Left renal cortex interstitium (tissue), 4 donors: ENCODE data around the gene ARHGAP32. TPM values are rescaled to one million over a fixed set of nuclear protein-coding genes. Genes with fewer than 3 reads are reported as not detected.
"Not testable (repeated sequence)": the region's sequence is repeated elsewhere in the genome, so short reads cannot be mapped to it uniquely, and the experiment has no call there.

Source experiments
- DNase-seq, 4 donors: peaks; one replicate each; pipeline ENCODE4 v3.0.0-alpha.2; 2013; ENCODE audit warnings: low read depth in 4 of 4, low spot score in 2 of 4, missing footprints in 1 of 4
- polyA plus RNA-seq, 4 donors: library from polyadenylated mRNA; unstranded; fragments of 120-200 nt; gene quantifications; one replicate each; pipeline ENCODE4 v1.2.1, GENCODE V29; 2013; ENCODE audit not compliant: insufficient read length in 4 of 4

ARHGAP32 gene
- polyA plus RNA-seq, 4 donors, result 12.8 to 22.2 (median 17.7) TPM

DNA sequence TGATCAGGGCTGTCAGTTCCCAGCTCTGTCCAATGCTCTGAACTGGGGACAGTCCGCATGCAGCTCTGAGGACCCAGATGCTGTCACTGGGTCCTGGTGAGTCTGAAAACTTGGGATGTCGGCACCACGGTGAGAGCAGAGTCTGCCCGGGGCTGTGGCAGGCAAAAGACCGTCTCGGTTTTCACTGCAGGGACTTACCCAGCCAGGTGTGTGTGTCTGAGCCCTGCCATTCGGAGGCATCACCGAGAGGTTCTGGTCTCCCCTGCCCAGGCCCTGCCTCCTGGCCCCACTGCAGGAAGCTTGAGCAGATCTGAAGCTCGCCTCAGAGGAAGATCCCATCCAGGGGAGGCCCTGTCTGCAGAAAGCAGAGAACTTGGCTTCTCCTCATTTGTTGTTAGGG, 254.6 kb downstream of the ARHGAP32 start:
- DNase-seq, result no peak

DNA sequence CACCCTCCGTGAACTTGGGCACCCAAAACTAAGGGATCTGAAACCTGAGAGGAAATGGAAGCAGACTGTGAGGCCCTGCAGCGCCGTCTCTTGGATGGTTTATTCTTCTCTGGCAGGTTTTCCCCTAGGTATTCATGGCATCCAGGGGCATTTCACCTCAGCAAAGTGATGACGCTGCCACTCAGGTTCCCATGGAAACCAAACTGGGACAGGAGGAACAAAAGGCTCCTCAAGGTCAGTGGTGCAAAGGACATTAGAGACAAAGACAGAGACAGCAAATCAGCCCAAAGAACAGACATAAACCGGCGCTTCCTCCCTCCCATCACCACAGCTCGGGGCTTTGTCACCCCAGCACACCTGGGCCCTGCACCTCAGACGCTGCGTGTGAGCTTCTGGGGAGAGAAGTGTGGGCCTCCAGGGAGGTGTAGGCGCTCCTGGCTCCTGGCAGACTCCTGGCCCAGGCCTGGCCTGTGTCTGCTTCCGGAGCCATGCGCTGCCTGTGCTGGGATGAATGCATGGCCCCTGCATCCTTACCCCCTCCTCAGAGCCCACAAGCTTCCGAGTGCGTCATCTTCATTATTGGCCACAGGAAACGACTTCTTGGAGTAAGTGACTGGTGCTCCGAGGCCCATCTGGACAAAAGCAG, 255.4 kb downstream of the ARHGAP32 start:
- DNase-seq, result no peak

DNA sequence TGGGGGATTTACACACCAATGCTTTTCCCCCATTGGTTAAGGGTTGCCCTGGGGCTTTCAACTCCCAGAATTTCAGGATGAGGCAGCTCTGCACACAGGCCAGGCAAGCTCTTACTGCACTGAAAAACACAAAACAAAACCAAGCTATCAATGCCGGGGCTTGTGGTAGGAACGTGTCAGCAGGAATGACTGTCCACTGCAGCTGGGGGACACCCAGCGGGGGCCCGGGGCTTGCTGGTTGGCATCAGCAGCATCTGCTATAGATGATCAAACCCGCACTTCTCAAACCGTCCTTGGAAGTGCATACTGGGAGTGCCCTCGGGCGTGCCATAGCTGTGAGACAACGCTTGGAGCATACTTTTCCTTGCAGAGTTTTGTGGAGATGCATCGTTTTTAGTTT, 257.2 kb downstream of the ARHGAP32 start:
- DNase-seq, result no peak

GRCh38 chr11:128934351-128934750, 257.8 kb downstream of the ARHGAP32 start:
- DNase-seq, result no peak

GRCh38 chr11:128933481-128934178, 258.5 kb downstream of the ARHGAP32 start:
- DNase-seq, result no peak

- no peak for DNase-seq
Observed at GRCh38 chr11:128931668-128932067, 260.5 kb downstream of the ARHGAP32 start.

- no peak for DNase-seq
Observed at GRCh38 chr11:128931066-128931465, 261.1 kb downstream of the ARHGAP32 start.

DNA sequence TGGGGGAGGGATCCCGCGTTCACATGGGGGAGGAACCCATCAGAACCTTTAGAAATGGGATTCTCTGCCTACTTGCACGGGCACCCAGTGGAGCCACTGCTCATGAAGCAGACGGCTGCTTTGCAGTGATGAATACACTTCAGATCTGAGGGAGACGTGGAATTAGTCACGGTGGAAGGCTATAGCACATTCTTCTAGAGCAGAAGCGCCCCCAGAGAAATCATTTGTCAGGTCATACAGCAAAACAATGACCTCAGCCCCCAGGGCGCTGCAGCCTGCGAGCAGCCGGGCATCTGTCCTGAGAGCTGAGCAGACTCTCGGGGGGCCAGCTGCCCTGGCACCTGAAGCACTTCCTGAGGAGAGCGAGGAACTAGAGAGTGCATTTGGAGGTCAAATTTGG, 262.1 kb downstream of the ARHGAP32 start:
- no peak for DNase-seq

- DNase-seq, result no peak
Observed at GRCh38 chr11:128929468-128929867, 262.7 kb downstream of the ARHGAP32 start.

- no peak for DNase-seq
Observed at GRCh38 chr11:128928400-128928799, 263.7 kb downstream of the ARHGAP32 start.

- no peak for DNase-seq
Observed at GRCh38 chr11:128927683-128928336, 264.3 kb downstream of the ARHGAP32 start.

- DNase-seq, result no peak
Observed at GRCh38 chr11:128927108-128927461, 265.0 kb downstream of the ARHGAP32 start.

DNA sequence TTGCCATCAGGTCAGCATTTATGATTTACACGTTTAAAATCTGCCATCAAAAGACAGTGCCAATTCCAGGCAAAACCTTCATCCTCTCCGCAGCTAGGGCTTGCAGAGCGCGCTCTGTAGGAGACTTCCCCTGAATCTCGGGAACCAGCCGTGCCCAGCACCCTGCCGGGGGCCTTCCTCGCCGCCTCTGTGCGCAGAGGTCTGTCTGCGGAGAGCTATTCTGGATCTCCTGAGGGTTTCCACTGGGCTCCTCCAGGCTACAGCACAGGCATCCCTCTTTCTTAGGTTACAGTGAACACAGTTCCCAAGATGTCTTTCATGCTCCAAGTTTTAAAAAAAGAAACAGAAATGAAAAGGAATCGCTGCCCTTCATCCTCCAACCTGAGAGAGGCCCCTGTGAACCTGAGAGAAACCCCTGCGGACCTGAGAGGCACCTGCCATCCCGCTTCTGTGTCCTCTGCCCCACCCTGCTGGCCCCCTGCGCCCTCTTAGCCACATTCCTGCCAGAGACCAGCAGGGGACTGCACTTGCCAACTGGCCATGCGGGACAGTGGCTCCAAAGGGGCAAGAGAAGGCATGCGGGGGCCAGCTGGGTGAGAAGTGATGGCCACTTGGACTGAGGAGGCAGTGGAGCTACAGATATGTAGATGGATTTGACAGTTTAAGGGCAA, 265.6 kb downstream of the ARHGAP32 start:
- no peak for DNase-seq

GRCh38 chr11:128926000-128926399, 266.1 kb downstream of the ARHGAP32 start:
- no peak for DNase-seq

- DNase-seq, result no peak
Observed at GRCh38 chr11:128925250-128925600, 266.9 kb downstream of the ARHGAP32 start.

DNA sequence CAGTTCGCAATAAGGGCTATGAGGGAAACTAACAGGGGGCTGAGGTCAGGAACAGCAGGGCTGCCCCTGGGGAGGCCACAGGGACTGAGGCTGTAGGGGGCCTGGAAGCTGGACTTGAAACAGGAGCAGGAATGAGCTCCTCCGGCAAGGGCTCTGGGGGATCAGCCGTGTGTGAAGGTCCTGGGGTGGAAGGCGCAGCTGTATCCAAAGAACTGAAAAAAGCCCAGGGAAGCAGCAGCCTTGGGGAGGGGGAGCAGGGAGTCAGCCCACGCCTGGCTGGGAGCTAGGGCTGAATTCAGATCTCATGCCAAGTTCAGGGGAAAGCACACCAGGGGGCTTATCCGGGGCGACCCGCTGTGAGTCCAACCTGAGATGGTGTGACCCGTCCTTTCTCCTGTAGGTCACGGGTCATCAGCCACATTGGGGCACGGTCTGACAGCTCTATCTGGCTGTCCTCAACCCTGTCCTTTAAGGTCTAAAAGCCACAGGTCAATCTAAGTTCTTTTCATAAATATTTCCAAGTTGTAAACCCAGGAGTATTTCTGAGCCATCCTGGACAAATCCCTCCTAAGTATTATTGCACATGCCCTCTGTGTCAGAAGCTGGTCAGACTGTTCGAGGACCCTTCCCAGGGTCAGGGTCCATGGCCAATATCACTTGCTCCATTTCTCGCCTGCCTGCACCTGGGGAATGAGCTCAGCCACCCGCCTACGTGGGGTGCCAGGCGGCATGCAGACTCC, 267.4 kb downstream of the ARHGAP32 start:
- no peak for DNase-seq

- no peak for DNase-seq
Observed at GRCh38 chr11:128924104-128924503, 268.0 kb downstream of the ARHGAP32 start.

- DNase-seq, result no peak
Observed at GRCh38 chr11:128921793-128922192, 270.3 kb downstream of the ARHGAP32 start.

GRCh38 chr11:128920666-128921065, 271.5 kb downstream of the ARHGAP32 start:
- no peak for DNase-seq

DNA sequence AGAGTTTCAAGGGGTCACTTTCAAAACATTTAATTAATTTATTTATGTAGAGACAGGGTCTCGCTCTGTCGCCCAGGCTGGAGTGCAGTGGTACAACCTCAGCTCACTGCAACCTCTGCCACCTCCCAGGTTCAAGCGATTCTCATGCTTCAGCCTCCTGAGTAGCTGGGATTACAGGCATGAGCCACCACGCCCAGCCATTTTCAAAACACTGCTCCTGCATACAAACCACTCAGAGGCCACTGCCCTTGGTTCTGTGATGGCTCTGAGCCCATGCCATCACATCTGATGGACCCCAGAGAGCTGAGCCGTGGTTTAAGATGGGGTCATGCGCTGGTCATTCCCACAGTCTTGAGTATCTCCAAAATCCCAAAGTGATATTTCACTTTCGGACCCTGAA, 272.5 kb downstream of the ARHGAP32 start:
- not testable (repeated sequence) for DNase-seq

GRCh38 chr11:128919216-128919615, 272.9 kb downstream of the ARHGAP32 start:
- no peak for DNase-seq
